ENCODE data around the gene B3GNT7.

B3GNT7 gene

GRCh38 chr2:231411831-231412617, 16.5 kb downstream of the B3GNT7 start:
- H3K9me3 ChIP-seq (ENCODE audit: control insufficient read depth, insufficient read depth, low read length) = no peaks in the 10 kb centered on the region
- peak overlapping the region; percentile 48 for H3K4me3 ChIP-seq (ENCODE audit: low read depth, low read length)
- no peaks in the 10 kb centered on the region for H3K27me3 ChIP-seq (ENCODE audit: control insufficient read depth, insufficient read depth, low read length)
- H3K9ac ChIP-seq (ENCODE audit: low read depth, low read length) = peak overlapping the region; percentile 70
- no peaks in the 10 kb centered on the region for H3K36me3 ChIP-seq (ENCODE audit: control insufficient read depth, insufficient read depth, low read length)
- peaks cover 11% of the 10 kb centered on the region for H3K4me1 ChIP-seq (ENCODE audit: control insufficient read depth, insufficient read depth, low read length)

DNA sequence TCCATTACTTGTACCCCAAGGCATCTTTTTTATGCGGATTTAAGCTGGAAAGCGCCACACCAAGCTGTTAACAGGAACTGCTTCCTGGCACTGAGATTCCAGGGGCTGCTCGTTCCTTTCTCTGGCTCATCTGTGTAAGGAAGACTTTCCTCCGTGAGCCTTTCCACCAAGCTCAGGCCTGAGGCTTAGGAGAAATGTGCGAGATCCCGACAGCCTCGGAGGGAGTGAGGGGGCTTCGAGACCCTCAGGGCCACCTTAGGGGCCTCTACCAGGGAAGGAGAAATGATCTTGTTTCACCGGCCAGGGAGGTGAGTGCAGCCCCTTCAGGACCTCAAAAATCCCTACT, 17.1 kb downstream of the B3GNT7 start:
- H3K27me3 ChIP-seq (ENCODE audit: control insufficient read depth, insufficient read depth, low read length) = no peaks in the 10 kb centered on the region
- H3K9ac ChIP-seq (ENCODE audit: low read depth, low read length) = no peak overlapping the region
- H3K4me1 ChIP-seq (ENCODE audit: control insufficient read depth, insufficient read depth, low read length) = peaks cover 11% of the 10 kb centered on the region
- H3K9me3 ChIP-seq (ENCODE audit: control insufficient read depth, insufficient read depth, low read length) = no peaks in the 10 kb centered on the region
- H3K36me3 ChIP-seq (ENCODE audit: control insufficient read depth, insufficient read depth, low read length) = no peaks in the 10 kb centered on the region
- H3K4me3 ChIP-seq (ENCODE audit: low read depth, low read length) = no peak overlapping the region

- no peaks in the 10 kb centered on the region for H3K27me3 ChIP-seq (ENCODE audit: control insufficient read depth, insufficient read depth, low read length)
- H3K9me3 ChIP-seq (ENCODE audit: control insufficient read depth, insufficient read depth, low read length) = no peaks in the 10 kb centered on the region
- H3K36me3 ChIP-seq (ENCODE audit: control insufficient read depth, insufficient read depth, low read length) = no peaks in the 10 kb centered on the region
- peak overlapping the region; percentile 18 for H3K4me3 ChIP-seq (ENCODE audit: low read depth, low read length)
- no peak overlapping the region for H3K9ac ChIP-seq (ENCODE audit: low read depth, low read length)
- peaks cover 11% of the 10 kb centered on the region for H3K4me1 ChIP-seq (ENCODE audit: control insufficient read depth, insufficient read depth, low read length)
Measured at GRCh38 chr2:231413456-231413855, 17.9 kb downstream of the B3GNT7 start.

GRCh38 chr2:231413921-231414476, 18.5 kb downstream of the B3GNT7 start:
- Histone ChIP-seq H3K4me3 (ENCODE audit: low read depth, low read length) (peak overlapping the region; percentile 16), H3K4me1 (ENCODE audit: control insufficient read depth, insufficient read depth, low read length) (peaks cover 11% of the 10 kb centered on the region), H3K9me3 (ENCODE audit: control insufficient read depth, insufficient read depth, low read length) (no peaks in the 10 kb centered on the region), H3K9ac (ENCODE audit: low read depth, low read length) (no peak overlapping the region), H3K27me3 (ENCODE audit: control insufficient read depth, insufficient read depth, low read length) (no peaks in the 10 kb centered on the region), H3K36me3 (ENCODE audit: control insufficient read depth, insufficient read depth, low read length) (no peaks in the 10 kb centered on the region)

GRCh38 chr2:231415029-231415428, 19.5 kb downstream of the B3GNT7 start:
- Histone ChIP-seq H3K4me1 (ENCODE audit: control insufficient read depth, insufficient read depth, low read length) (peaks cover 11% of the 10 kb centered on the region), H3K4me3 (ENCODE audit: low read depth, low read length) (no peak overlapping the region), H3K9ac (ENCODE audit: low read depth, low read length) (no peak overlapping the region), H3K36me3 (ENCODE audit: control insufficient read depth, insufficient read depth, low read length) (no peaks in the 10 kb centered on the region), H3K27me3 (ENCODE audit: control insufficient read depth, insufficient read depth, low read length) (no peaks in the 10 kb centered on the region), H3K9me3 (ENCODE audit: control insufficient read depth, insufficient read depth, low read length) (no peaks in the 10 kb centered on the region)

DNA sequence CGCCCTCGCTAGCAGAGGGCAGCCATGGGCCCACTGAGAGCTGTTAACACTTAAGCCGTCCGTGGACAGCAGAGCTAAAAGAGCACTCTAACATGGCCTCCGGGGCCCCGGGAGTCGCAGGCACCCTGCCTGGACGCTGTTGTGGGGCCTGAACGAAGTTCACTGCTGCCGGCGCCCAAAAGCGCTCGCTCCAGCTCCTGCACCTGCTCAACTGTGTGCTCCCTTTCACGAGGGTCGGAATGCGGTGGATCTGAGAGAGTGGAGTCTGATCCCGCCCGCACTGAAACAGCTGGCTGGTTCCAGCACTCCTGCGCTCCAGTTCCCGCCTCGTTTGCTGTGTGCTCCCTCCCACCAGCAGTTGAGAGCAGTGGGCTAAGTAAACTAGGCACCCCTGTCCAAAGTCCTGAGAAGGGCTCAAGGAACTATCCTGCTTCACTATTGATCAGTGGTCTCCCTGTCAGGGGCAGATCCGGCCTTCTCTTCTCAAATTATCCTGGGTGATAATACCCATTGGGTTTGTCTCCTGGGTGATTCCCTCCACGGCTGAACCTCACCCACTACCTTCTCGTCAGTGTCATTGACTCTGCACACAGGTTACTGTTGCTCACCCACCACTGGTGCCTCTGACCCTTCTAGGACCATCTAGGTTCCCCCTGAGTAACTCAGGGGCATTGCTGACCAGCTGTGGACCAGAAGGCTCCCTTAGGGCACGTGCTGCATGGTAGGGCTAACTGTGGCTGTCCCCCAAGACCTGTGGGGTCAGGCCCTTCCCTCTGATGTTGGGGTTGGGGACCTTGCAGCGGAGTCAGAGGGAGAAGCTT, 23.5 kb downstream of the B3GNT7 start:
- no peak overlapping the region for H3K4me3 ChIP-seq (ENCODE audit: low read depth, low read length)
- H3K4me1 ChIP-seq (ENCODE audit: control insufficient read depth, insufficient read depth, low read length) = peaks cover 3% of the 10 kb centered on the region
- no peaks in the 10 kb centered on the region for H3K9me3 ChIP-seq (ENCODE audit: control insufficient read depth, insufficient read depth, low read length)
- no peaks in the 10 kb centered on the region for H3K36me3 ChIP-seq (ENCODE audit: control insufficient read depth, insufficient read depth, low read length)
- H3K9ac ChIP-seq (ENCODE audit: low read depth, low read length) = no peak overlapping the region
- H3K27me3 ChIP-seq (ENCODE audit: control insufficient read depth, insufficient read depth, low read length) = peaks cover under 1% of the 10 kb centered on the region

DNA sequence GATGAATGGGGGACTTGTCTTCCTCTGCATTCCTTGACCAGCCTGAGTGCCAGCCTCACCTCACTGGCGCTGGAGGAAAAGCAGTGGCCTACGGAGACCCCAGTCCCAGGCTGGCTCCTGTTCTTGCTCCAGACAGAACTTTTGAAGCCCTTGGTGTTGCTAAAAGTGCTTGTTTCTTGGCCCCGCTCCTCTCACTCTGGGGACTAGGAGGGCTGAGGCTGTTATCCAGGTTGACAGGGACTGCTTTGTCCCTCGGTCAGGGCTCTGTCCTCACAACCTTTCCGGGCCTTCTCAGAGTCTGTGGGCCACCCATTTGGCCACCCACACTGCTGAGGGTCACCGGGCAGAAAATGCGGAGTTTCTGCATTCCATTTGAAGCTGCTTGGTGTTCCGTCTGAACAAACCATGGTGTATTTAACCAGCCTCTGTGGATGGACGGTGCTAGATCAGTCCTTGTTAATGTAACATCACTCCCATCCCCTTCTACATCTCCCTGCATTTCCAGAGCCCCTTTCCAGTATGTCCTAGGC, 25.6 kb downstream of the B3GNT7 start:
- Histone ChIP-seq H3K4me3 (ENCODE audit: low read depth, low read length) (no peak overlapping the region), H3K9me3 (ENCODE audit: control insufficient read depth, insufficient read depth, low read length) (no peaks in the 10 kb centered on the region), H3K9ac (ENCODE audit: low read depth, low read length) (no peak overlapping the region), H3K36me3 (ENCODE audit: control insufficient read depth, insufficient read depth, low read length) (no peaks in the 10 kb centered on the region), H3K27me3 (ENCODE audit: control insufficient read depth, insufficient read depth, low read length) (peaks cover 4% of the 10 kb centered on the region), H3K4me1 (ENCODE audit: control insufficient read depth, insufficient read depth, low read length) (peaks cover 4% of the 10 kb centered on the region)

DNA sequence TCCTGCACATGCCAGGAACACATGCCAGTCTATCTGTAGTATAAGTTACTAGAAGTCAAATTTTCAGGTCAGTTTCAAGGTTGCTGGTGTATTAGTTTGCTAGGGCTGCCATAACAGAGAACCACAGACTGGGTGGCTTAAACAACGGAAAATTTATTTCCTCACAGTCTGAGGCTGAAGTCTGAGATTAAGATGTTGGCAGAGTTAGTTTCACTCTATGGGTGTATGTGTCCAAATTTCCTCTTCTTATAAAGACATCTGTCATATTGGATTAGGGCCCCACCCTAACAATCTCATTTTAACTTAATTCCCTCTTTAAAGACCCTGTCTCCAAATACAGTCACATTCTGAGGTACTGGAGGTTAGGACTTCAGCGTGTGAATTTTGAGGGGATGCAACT, 26.5 kb downstream of the B3GNT7 start:
- no peak overlapping the region for H3K4me3 ChIP-seq (ENCODE audit: low read depth, low read length)
- no peaks in the 10 kb centered on the region for H3K36me3 ChIP-seq (ENCODE audit: control insufficient read depth, insufficient read depth, low read length)
- H3K27me3 ChIP-seq (ENCODE audit: control insufficient read depth, insufficient read depth, low read length) = peaks cover 11% of the 10 kb centered on the region
- no peak overlapping the region for H3K9ac ChIP-seq (ENCODE audit: low read depth, low read length)
- H3K9me3 ChIP-seq (ENCODE audit: control insufficient read depth, insufficient read depth, low read length) = no peaks in the 10 kb centered on the region
- H3K4me1 ChIP-seq (ENCODE audit: control insufficient read depth, insufficient read depth, low read length) = peaks cover 5% of the 10 kb centered on the region

DNA sequence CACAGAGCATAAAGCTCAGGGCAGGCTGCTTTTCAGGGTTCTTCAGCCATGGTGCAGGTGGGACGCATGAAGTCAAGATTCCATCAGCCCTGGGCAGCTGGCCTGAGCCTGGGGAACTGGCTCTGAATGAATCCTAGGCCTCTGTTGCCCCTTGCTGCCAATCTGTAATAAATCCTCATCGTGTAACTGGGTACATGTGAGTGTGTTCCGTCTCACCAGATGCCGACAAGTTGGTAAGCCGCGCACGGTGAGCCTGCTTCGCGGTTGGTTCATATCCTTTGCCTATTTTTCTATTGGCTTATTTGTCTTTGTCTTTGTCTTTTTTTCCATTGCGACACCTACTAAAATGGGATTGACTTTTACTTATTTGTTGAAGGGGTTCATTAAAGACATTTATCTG, 27.7 kb downstream of the B3GNT7 start:
- Histone ChIP-seq H3K36me3 (ENCODE audit: control insufficient read depth, insufficient read depth, low read length) (no peaks in the 10 kb centered on the region), H3K9me3 (ENCODE audit: control insufficient read depth, insufficient read depth, low read length) (no peaks in the 10 kb centered on the region), H3K9ac (ENCODE audit: low read depth, low read length) (no peak overlapping the region), H3K4me3 (ENCODE audit: low read depth, low read length) (no peak overlapping the region), H3K27me3 (ENCODE audit: control insufficient read depth, insufficient read depth, low read length) (peaks cover 13% of the 10 kb centered on the region), H3K4me1 (ENCODE audit: control insufficient read depth, insufficient read depth, low read length) (peaks cover 5% of the 10 kb centered on the region)

- Histone ChIP-seq H3K27me3 (ENCODE audit: control insufficient read depth, insufficient read depth, low read length) (peaks cover 13% of the 10 kb centered on the region), H3K4me3 (ENCODE audit: low read depth, low read length) (no peak overlapping the region), H3K9me3 (ENCODE audit: control insufficient read depth, insufficient read depth, low read length) (no peaks in the 10 kb centered on the region), H3K36me3 (ENCODE audit: control insufficient read depth, insufficient read depth, low read length) (no peaks in the 10 kb centered on the region), H3K9ac (ENCODE audit: low read depth, low read length) (no peak overlapping the region), H3K4me1 (ENCODE audit: control insufficient read depth, insufficient read depth, low read length) (peaks cover 5% of the 10 kb centered on the region)
Measured at GRCh38 chr2:231425291-231425810, 29.8 kb downstream of the B3GNT7 start.

DNA sequence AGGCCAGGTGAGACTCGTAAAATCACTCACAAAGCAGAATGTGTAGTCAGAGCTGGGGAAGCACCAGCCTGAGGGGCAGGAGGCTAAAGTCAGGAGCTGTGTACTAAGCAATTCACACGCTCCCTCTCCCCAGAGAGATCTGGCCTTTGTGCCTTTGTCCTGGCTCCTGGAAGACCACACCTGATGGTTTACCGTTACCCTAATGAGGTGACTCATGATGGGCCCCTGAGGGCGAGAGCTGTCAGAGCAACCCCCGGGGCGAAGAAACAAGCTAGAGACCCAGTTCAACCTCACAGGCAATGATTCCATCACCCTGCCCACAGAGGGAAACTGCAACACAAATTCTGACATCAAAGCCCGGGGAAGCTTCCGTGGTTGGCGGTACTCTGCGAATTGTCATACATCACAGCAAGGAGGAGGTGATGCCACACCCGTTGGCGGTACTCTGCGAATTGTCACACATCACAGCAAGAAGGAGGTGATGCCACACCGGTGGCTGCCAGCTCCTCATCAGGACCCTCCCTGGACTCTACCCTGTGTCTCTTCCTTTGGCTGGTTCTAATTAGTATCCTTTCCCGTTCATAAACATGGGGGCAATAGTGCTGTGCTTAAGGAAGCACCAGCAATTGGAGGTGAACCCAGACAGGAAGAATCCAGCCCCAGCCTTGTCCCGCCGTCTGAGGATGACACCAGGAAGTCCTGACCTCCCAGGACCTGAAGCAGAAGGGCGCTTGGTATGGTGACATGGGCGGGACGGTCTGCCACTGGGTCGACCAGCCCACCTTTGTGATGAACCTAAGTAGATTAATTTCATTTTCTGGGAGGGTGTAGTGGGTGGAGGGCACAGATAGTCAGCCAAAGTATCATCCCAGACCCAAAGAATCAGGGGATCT, 30.5 kb downstream of the B3GNT7 start:
- Histone ChIP-seq H3K4me1 (ENCODE audit: control insufficient read depth, insufficient read depth, low read length) (peaks cover 5% of the 10 kb centered on the region), H3K36me3 (ENCODE audit: control insufficient read depth, insufficient read depth, low read length) (no peaks in the 10 kb centered on the region), H3K27me3 (ENCODE audit: control insufficient read depth, insufficient read depth, low read length) (peaks cover 13% of the 10 kb centered on the region), H3K4me3 (ENCODE audit: low read depth, low read length) (no peak overlapping the region), H3K9me3 (ENCODE audit: control insufficient read depth, insufficient read depth, low read length) (peaks cover under 1% of the 10 kb centered on the region), H3K9ac (ENCODE audit: low read depth, low read length) (no peak overlapping the region)
